GM19467 (cell line): Measurements from ENCODE around the gene NTNG2.
"Not testable (repeated sequence)": the region's sequence is repeated elsewhere in the genome, so short reads cannot be mapped to it uniquely, and the experiment has no call there.

Source experiments
- ATAC-seq: cut with Tn5 transposase; IDR thresholded peaks from one replicate; pipeline ENCODE4 v1.9.1; 2021; ENCODE audit warnings: mild to moderate bottlenecking, moderate library complexity; ENCODE audit not compliant: unreplicated experiment

The NTNG2 gene

GRCh38 chr9:132161743-132162184, at the start of gene NTNG2:
Gene NTNG2, plus strand, starts transcription at chr9:132162058. Its CDS starts 4,774 bp downstream, at chr9:132166832.
- no peak for ATAC-seq

- no peak for ATAC-seq
These were observed 47.7 kb upstream of the NTNG2 start for GRCh38 chr9:132114102-132114707.

GRCh38 chr9:132116583-132116982, 45.3 kb upstream of the NTNG2 start:
- no peak for ATAC-seq

GRCh38 chr9:132117694-132118093, 44.2 kb upstream of the NTNG2 start:
- ATAC-seq, result no peak

GRCh38 chr9:132121021-132121420, 40.8 kb upstream of the NTNG2 start:
- ATAC-seq, result no peak

GRCh38 chr9:132124800-132125199, 37.1 kb upstream of the NTNG2 start:
- ATAC-seq, result no peak

GRCh38 chr9:132125361-132125760, 36.5 kb upstream of the NTNG2 start:
- ATAC-seq, result no peak

- ATAC-seq, result no peak
These were observed 35.7 kb upstream of the NTNG2 start for GRCh38 chr9:132125944-132126679.

- ATAC-seq, result no peak
These were observed 35.1 kb upstream of the NTNG2 start for GRCh38 chr9:132126680-132127236.

- no peak for ATAC-seq
These were observed 33.8 kb upstream of the NTNG2 start for GRCh38 chr9:132127888-132128534.

- ATAC-seq, result no peak
These were observed 32.3 kb upstream of the NTNG2 start for GRCh38 chr9:132129535-132129934.

- ATAC-seq, result not testable (repeated sequence)
These were observed 27.8 kb upstream of the NTNG2 start for GRCh38 chr9:132134085-132134484.

- ATAC-seq, result no peak
These were observed 26.4 kb upstream of the NTNG2 start for GRCh38 chr9:132135456-132135855.

- ATAC-seq, result no peak
These were observed 25.6 kb upstream of the NTNG2 start for GRCh38 chr9:132136151-132136780.

- no peak for ATAC-seq
These were observed 20.4 kb upstream of the NTNG2 start for GRCh38 chr9:132141344-132141947.

GRCh38 chr9:132141948-132142594, 19.8 kb upstream of the NTNG2 start:
- ATAC-seq, result no peak

- ATAC-seq, result no peak
These were observed 18.9 kb upstream of the NTNG2 start for GRCh38 chr9:132142924-132143323.

- no peak for ATAC-seq
These were observed 18.5 kb upstream of the NTNG2 start for GRCh38 chr9:132143359-132143758.

- ATAC-seq, result no peak
These were observed 17.0 kb upstream of the NTNG2 start for GRCh38 chr9:132144708-132145365.

GRCh38 chr9:132146039-132146438, 15.8 kb upstream of the NTNG2 start:
- ATAC-seq, result no peak
